Measurements from ENCODE around the gene RYR2.

RYR2 gene

GRCh38 chr1:237868817-237869600, 827.0 kb downstream of the RYR2 start:
- no peak for DNase-seq (ENCODE audit: low spot score in 2 of 2)
- peaks cover 32% of the 10 kb centered on the region for H3K4me1 ChIP-seq
- no peak overlapping the region for H3K4me3 ChIP-seq
- no peaks in the 10 kb centered on the region for H3K27me3 ChIP-seq (ENCODE audit: low read depth)
- H3K9me3 ChIP-seq: no peaks in the 10 kb centered on the region; the same call in none of the 2 replicates
- in situ Hi-C loops (cut with MboI; ENCODE audit: low sequenced_read_pairs): no loop called here
- no peaks in the 10 kb centered on the region for H3K36me3 ChIP-seq (replicated peaks)

GRCh38 chr1:237873487-237874211, 831.7 kb downstream of the RYR2 start:
- in situ Hi-C loops (cut with MboI; ENCODE audit: low sequenced_read_pairs): no loop called here
- Histone ChIP-seq H3K4me1 (peaks cover 11% of the 10 kb centered on the region), H3K9me3 (no peaks in the 10 kb centered on the region; the same call in 1 of the 2 replicates), H3K36me3 (replicated peaks) (no peaks in the 10 kb centered on the region), H3K27me3 (ENCODE audit: low read depth) (no peaks in the 10 kb centered on the region), H3K4me3 (no peak overlapping the region)
- DNase-seq (ENCODE audit: low spot score in 2 of 2): peak; percentile 35 to 36

GRCh38 chr1:237875291-237875690, 833.3 kb downstream of the RYR2 start:
- Histone ChIP-seq H3K36me3 (replicated peaks) (no peaks in the 10 kb centered on the region), H3K4me1 (peaks cover 11% of the 10 kb centered on the region), H3K27me3 (ENCODE audit: low read depth) (no peaks in the 10 kb centered on the region), H3K9me3 (no peaks in the 10 kb centered on the region), H3K4me3 (no peak overlapping the region)
- in situ Hi-C loops (cut with MboI; ENCODE audit: low sequenced_read_pairs): no loop called here
- no peak for DNase-seq (ENCODE audit: low spot score in 2 of 2)

- in situ Hi-C loops (cut with MboI; ENCODE audit: low sequenced_read_pairs): no loop called here
- no peaks in the 10 kb centered on the region for H3K36me3 ChIP-seq (replicated peaks)
- DNase-seq (ENCODE audit: low spot score in 2 of 2): peak; percentile 22 to 63
Measured at GRCh38 chr1:237877631-237878030, 835.6 kb downstream of the RYR2 start.

GRCh38 chr1:237878406-237878805, 836.4 kb downstream of the RYR2 start:
- no peaks in the 10 kb centered on the region for H3K9me3 ChIP-seq
- H3K36me3 ChIP-seq (replicated peaks): no peaks in the 10 kb centered on the region
- H3K27me3 ChIP-seq (ENCODE audit: low read depth): no peaks in the 10 kb centered on the region
- no peak overlapping the region for H3K4me3 ChIP-seq
- peaks cover 8% of the 10 kb centered on the region for H3K4me1 ChIP-seq
- DNase-seq (ENCODE audit: low spot score in 2 of 2): no peak
- in situ Hi-C loops (cut with MboI; ENCODE audit: low sequenced_read_pairs): no loop called here

More at GRCh38 chr1:237877631-237878030, 835.6 kb downstream of the RYR2 start:
- H3K27me3 ChIP-seq (ENCODE audit: low read depth): no peaks in the 10 kb centered on the region
- H3K9me3 ChIP-seq: no peaks in the 10 kb centered on the region
- H3K4me3 ChIP-seq: no peak overlapping the region
- H3K4me1 ChIP-seq: peaks cover 11% of the 10 kb centered on the region

GRCh38 chr1:237879195-237879594, 837.2 kb downstream of the RYR2 start:
- Histone ChIP-seq H3K4me1 (peaks cover 3% of the 10 kb centered on the region; the same call in 1 of the 2 replicates), H3K9me3 (no peaks in the 10 kb centered on the region), H3K27me3 (ENCODE audit: low read depth) (no peaks in the 10 kb centered on the region), H3K36me3 (replicated peaks) (no peaks in the 10 kb centered on the region), H3K4me3 (no peak overlapping the region)
- in situ Hi-C loops (cut with MboI; ENCODE audit: low sequenced_read_pairs): no loop called here
- DNase-seq (ENCODE audit: low spot score in 2 of 2): no peak

Data from HAP-1 (cell line).